GM06990 (cell line): ENCODE data around the gene MAP1S.
"Not testable (repeated sequence)": the region's sequence is repeated elsewhere in the genome, so short reads cannot be mapped to it uniquely, and the experiment has no call there.

Experiments used
- DNase-seq: peaks from one replicate; pipeline ENCODE4 v3.0.0-alpha.2; 2011; ENCODE audit not compliant: insufficient read length; ENCODE audit errors: extremely low read depth
- H3K27me3 ChIP-seq: replicated peaks from 2 replicates; pipeline ENCODE4 v1.6.0; 2011; ENCODE audit warnings: low read length; ENCODE audit not compliant: control insufficient read depth, insufficient read depth
- H3K36me3 ChIP-seq: 2 replicates; pipeline ENCODE4 v1.5.1; 2011; ENCODE audit warnings: low read length; ENCODE audit not compliant: control insufficient read depth, insufficient read depth
- H3K4me3 ChIP-seq: replicated peaks from 2 replicates; pipeline ENCODE4 v1.5.1; 2011; ENCODE audit warnings: low read depth, mild to moderate bottlenecking, control low read depth, low read length
- TF ChIP-seq, protein P1 (sequence below): IDR thresholded peaks from 2 replicates; pipeline ENCODE4 v1.5.1; 2011; ENCODE audit warnings: low read length, control low read depth, mild to moderate bottlenecking, inconsistent platforms; ENCODE audit not compliant: insufficient read depth, poor library complexity, severe bottlenecking

Gene MAP1S

DNA sequence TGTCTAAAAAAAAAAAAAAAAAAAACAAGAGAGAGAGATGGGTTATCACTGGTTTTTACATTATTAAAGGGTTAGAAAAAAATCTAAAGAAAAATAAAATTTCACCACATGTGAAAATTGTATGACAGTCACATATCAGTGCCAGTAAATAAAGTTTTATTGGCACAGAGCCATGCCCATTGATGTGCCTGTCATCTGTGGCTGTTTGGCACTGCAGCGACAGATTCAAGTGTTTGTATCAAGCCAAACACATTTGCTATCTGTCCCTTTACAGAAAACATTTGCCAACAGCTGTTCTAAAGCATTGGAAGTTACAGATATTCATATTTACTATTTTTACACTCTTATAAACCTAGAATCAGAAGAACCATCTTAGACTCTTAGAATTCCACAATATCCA, 48.3 kb downstream of the MAP1S start:
- no peak for DNase-seq
- Histone ChIP-seq H3K27me3 (no peaks in the 10 kb centered on the region), H3K36me3 (peaks cover 15% of the 10 kb centered on the region), H3K4me3 (no peak overlapping the region)
- TF ChIP-seq, protein P1, sequence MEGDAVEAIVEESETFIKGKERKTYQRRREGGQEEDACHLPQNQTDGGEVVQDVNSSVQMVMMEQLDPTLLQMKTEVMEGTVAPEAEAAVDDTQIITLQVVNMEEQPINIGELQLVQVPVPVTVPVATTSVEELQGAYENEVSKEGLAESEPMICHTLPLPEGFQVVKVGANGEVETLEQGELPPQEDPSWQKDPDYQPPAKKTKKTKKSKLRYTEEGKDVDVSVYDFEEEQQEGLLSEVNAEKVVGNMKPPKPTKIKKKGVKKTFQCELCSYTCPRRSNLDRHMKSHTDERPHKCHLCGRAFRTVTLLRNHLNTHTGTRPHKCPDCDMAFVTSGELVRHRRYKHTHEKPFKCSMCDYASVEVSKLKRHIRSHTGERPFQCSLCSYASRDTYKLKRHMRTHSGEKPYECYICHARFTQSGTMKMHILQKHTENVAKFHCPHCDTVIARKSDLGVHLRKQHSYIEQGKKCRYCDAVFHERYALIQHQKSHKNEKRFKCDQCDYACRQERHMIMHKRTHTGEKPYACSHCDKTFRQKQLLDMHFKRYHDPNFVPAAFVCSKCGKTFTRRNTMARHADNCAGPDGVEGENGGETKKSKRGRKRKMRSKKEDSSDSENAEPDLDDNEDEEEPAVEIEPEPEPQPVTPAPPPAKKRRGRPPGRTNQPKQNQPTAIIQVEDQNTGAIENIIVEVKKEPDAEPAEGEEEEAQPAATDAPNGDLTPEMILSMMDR: no peak

DNA sequence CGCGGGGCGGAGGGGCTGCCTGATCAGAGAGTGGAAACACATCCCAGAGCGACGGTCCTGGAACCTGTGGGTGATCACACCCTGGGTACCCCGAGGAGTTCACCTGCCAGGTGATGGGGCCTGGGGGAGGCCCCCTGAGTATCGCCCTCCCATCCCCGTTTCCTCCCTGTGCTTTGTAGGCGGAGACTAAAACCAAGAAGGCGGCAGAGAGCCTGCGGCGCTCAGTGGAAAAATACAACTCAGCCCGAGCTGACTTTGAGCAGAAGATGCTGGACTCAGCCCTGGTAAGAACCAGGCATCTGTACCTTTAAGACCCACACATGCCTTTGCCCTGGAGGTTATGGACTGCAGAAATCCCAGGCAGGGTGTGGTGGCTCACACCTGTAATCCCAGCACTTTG, 51.3 kb downstream of the MAP1S start:
- H3K27me3 ChIP-seq: no peaks in the 10 kb centered on the region
- TF ChIP-seq, protein P1: no peak
- peaks cover 22% of the 10 kb centered on the region for H3K36me3 ChIP-seq
- no peak overlapping the region for H3K4me3 ChIP-seq
- no peak for DNase-seq

DNA sequence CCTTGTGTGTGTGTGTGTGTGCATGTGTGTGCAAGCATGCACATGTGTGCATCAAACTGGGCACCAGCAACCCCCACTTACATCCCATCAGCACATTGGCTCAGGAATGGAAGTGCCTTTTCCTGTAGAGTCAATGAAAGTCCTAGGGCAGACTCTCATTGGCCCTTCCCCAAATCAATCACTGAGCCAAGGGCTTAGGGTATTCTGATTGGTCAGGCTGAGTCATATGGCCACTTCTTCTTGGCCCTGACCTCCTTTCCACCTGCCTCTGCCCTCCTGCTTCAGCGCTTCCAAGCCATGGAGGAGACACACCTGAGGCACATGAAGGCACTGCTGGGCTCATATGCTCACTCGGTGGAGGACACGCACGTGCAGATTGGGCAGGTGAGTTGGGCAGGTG, 52.9 kb downstream of the MAP1S start:
- H3K27me3 ChIP-seq: no peaks in the 10 kb centered on the region
- TF ChIP-seq, protein P1: no peak
- H3K4me3 ChIP-seq: no peak overlapping the region
- no peak for DNase-seq
- peaks cover 22% of the 10 kb centered on the region for H3K36me3 ChIP-seq

DNA sequence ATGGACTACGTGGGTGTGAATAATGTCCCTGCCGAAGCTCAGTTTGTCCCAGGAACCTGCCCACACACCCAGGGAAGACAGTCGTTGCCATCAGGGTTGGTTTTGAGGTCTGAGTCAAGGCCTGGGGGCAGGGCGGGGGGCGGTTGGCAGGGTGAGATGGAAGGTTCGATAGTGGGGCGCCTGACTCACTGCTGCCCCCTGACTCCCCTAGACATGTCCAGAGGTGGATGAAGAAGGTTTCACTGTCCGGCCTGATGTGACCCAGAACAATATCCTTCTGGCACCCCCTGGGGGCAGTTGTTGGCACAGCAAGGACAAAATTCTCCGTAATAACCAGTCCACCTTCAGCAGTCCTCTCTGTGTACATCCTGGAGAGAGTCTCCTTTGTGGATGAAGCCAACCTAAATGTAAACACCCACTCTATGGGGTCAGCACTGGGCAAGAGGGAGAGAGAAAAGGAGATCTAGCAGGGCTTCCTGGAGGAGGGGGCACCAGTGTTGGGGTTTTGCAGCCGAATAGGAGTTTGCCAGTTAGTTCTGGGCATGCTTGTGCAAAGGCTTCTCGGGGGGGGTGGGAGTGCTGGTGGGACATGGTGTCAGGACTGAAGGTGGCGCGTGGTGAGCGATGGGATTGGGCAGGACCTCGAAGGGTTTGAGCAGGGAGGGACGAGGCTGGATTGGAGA, 56.1 kb downstream of the MAP1S start:
- H3K27me3 ChIP-seq: no peaks in the 10 kb centered on the region
- TF ChIP-seq, protein P1: peak; percentile 71
- no peak for DNase-seq
- H3K4me3 ChIP-seq: no peak overlapping the region
- H3K36me3 ChIP-seq: peaks cover 20% of the 10 kb centered on the region

DNA sequence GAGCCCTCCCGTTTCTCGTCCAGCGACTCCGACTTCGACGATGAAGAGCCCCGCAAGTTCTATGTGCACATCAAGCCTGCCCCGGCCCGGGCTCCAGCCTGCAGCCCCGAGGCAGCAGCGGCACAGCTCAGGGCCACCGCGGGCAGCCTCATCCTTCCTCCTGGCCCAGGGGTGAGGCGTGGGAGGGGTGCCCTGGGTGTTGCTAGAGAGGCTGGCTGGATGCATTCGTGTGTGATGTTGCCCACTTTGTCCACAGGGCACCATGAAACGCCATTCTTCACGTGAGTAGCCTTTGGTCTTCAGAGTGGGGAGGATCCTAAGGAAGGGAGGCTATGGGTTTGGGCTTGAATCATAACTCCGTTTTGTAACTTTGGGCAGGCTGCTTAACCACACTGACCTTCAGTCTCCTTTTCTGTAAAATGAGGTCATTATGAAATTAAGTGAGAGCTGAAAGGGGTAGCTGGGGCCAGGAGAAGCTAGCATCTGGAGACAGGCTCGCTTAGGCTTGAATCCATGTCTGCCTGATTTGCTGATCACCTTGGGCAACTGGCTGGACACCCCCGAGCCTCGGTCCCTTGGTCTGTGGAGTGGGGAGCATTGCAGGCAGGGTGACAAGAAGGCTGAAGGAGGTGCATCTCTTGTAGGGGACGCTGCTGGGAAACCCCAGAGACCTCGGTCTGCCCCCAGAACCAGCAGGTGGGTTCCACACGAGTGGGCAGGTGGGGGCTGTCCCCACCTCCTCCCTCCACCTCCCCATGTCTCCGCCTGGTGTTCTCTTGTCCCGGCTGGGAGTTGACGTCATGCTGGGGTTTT, 56.9 kb downstream of the MAP1S start:
- Histone ChIP-seq H3K36me3 (peaks cover 15% of the 10 kb centered on the region), H3K4me3 (peak overlapping the region; percentile 29; the same call in 1 of the 2 replicates), H3K27me3 (no peaks in the 10 kb centered on the region)
- TF ChIP-seq, protein P1: no peak
- DNase-seq: peak; percentile 91

DNA sequence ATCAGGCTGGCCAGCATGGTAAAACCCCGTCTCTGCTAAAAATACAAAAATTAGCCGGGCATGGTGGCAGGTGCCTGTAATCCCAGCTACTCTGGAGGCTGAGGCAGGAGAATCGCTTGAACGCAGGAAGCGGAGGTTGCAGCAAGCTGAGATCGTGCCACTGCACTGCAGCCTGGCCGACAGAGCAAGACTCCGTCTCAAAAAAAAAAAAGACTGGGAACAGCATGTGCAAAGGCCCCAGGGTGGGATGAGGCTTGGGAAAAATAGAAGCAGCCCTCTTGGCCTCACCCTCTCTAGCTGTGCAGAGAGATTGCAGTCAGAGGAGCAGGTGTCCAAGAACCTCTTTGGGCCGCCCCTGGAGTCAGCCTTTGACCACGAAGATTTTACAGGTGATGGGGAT, 58.6 kb downstream of the MAP1S start:
- not testable (repeated sequence) for DNase-seq, H3K36me3 ChIP-seq

More for the DNA sequence above, 58.6 kb downstream of the MAP1S start:
- H3K27me3 ChIP-seq, H3K4me3 ChIP-seq: not testable (repeated sequence)
